KG1 (cell line): Measurements from ENCODE around the gene FSHB.
A peak's percentile ranks its signal among the peaks of the same experiment; 100 is the strongest.
"Not testable (repeated sequence)": the region's sequence is repeated elsewhere in the genome, so short reads cannot be mapped to it uniquely, and the experiment has no call there.

Source experiments
- DNase-seq: peaks from one replicate; lab custom pipeline; 2025; lab: John Stamatoyannopoulos, UW

The FSHB gene

DNA sequence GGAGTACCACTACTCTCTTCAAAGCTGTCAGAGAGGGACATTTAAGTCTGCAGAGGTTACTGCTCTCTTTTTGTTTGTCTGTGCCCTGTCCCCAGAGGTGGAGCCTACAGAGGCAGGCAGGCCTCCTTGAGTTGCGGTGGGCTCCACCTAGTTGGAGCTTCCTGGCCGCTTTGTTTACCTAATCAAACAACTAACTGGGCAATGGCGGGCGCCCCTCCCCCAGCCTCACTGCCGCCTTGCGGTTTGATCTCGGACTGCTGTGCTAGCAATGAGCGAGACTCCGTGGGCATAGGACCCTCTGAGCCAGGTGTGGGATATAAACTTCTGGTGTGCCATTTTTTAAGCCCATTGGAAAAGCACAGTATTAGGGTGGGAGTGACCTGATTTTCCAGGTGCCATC lies 37.8 kb downstream of the FSHB start:
- DNase-seq: not testable (repeated sequence)

DNA sequence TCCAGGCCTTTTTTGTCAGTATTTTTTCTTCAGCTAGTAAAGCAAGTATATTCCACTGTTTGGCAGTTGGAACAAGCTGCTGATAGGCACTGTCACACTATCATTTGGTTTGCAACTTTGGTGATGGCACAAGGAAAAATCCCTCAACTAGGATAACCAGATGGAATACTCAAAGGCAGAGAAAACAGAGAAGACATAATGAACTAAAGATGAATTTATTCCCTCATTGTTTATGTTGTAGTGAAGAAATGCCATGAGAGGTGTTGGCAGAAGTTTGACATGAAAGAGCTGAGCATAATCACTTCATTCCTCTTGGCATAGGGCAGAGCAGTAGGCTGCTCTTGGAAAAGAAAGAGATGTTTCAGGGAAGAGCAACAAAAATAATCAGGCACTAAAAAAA lies 39.9 kb downstream of the FSHB start:
- DNase-seq: no peak

DNA sequence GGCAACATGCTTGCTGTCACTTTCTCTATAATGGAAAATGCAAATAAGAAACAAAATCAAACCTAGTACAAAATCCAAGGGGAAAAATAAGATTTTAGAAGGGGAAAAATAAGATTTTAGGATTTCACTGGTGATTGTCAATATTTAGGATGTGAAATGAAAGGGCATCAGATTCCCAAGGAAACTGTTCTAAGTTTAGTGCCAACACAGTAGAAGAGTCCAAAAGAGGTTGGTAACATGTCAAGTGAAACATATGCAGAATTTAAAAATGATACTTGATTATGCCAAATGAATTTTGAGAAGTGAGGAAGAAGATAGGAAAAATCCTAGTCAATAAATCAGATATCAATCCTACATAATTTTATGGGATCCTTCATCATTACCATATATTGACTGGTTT lies 46.4 kb downstream of the FSHB start:
- DNase-seq: no peak

DNA sequence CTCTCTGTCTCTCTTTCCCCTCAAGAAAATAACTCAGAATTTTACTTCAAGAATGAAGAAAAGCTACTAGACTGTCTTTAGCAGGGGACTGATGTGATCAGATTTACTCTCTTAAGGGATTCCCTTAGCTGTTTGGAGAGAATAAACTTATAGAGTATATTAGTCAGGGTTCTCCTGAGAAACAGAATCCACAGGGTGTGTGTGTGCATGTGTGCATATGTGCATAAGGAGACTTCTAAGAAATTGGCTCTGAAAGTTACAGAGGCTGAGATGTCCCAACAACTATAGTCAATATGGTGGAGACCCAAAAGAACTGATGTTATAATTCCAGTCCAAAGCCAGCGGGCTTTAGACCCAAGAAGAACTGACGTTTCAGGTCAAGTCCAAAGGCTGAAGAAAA lies 49.0 kb downstream of the FSHB start:
- DNase-seq: no peak

DNA sequence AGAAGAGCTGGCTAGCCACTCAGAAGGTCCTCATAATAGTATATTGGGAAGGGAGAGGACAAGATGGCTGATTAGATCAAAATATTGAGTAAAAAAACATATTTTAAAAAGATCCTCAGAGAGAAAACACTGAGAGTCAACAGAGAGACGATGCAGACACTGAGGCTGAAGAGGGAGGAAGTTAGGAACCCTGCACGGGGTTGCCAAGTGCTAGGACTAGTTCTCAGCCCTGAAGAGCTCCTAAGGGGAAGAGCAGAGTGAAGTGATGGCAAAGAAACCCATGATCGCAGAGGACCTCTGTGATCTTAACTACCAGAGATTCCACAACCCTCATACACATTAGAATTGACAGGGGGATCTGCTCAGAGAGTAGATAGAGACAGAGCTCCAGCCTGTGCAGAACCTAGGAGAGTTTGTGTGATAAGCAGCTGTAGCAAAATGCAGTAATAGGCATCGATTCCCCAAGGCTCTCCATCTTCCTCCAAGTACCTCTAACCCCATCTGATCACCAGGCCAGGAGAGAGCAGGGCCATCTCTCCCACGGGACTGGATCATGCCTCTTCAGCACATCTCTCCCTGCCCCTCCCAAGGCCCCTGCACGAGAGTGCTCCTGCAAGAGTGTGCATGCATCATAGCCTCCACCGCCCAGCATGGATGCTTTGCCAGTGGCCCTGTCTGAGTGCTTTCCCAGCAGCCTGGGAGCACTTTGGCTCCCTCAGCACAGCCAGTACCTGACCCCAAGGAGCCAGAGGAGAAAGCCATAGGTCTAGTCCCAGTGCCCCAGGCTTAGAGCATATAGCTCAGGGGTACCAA lies 50.9 kb downstream of the FSHB start:
- peak; percentile 17 for DNase-seq

DNA sequence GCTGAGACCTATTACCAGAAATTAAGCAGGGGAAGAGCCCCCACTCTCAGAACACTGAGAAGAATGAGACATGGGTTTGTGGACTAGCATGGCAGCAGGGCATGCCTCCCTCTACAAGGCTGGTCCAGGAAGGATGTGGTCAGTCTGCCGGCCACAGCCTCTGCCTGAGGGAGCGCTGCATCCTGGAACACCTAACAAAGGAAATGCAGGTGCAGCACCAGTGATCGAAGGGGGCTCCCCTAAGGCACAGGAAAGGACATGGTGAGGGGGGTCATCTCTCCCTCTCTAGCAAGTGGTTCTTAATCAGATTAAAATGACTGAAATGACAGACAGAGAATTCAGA lies 51.4 kb downstream of the FSHB start:
- DNase-seq: peak; percentile 19
